GM23248 (cell line): ENCODE measurements around the gene MCRIP2. TPM values are rescaled to one million over a fixed set of nuclear protein-coding genes. Genes with fewer than 3 reads are reported as not detected.

ENCODE experiments used
- DNase-seq: peaks from one replicate; pipeline ENCODE4 v3.0.0-alpha.2; 2015
- H2AFZ ChIP-seq: fragments of 200-600 bp; sonication (generic); 2 replicates; pipeline ENCODE4 v1.6.1; 2016; ENCODE audit warnings: antibody characterized with exemption
- H3F3A ChIP-seq: fragments of 200-600 bp; sonication (generic); 2 replicates; pipeline ENCODE4 v1.6.1; 2016; ENCODE audit warnings: mild to moderate bottlenecking, antibody characterized with exemption, mixed run types; ENCODE audit not compliant: insufficient read depth
- H3K27ac ChIP-seq: fragments of 200-600 bp; sonication (generic); 2 replicates; pipeline ENCODE4 v1.5.1; 2016; ENCODE audit warnings: mild to moderate bottlenecking
- H3K27me3 ChIP-seq: fragments of 200-600 bp; sonication (generic); replicated peaks from 2 replicates; pipeline ENCODE4 v1.6.1; 2016; ENCODE audit warnings: mild to moderate bottlenecking; ENCODE audit not compliant: insufficient read depth
- H3K36me3 ChIP-seq: fragments of 200-600 bp; sonication (generic); 2 replicates; pipeline ENCODE4 v1.6.1; 2016; ENCODE audit warnings: low read depth, mild to moderate bottlenecking
- H3K4me1 ChIP-seq: fragments of 200-600 bp; sonication (generic); 2 replicates; pipeline ENCODE4 v1.6.1; 2016; ENCODE audit warnings: mild to moderate bottlenecking; ENCODE audit not compliant: insufficient read depth
- H3K4me2 ChIP-seq: fragments of 200-600 bp; sonication (generic); one replicate; pipeline ENCODE4 v1.6.1; 2016; ENCODE audit warnings: mild to moderate bottlenecking; ENCODE audit not compliant: unreplicated experiment
- H3K4me3 ChIP-seq: fragments of 200-600 bp; sonication (generic); 2 replicates; pipeline ENCODE4 v1.5.1; 2016; ENCODE audit warnings: mild to moderate bottlenecking
- H3K79me2 ChIP-seq: fragments of 200-600 bp; sonication (generic); 2 replicates; pipeline ENCODE4 v1.6.1; 2016; ENCODE audit warnings: mild to moderate bottlenecking; ENCODE audit not compliant: insufficient read depth
- H3K9ac ChIP-seq: fragments of 200-600 bp; sonication (generic); 2 replicates; pipeline ENCODE4 v1.6.1; 2016; ENCODE audit warnings: mild to moderate bottlenecking
- H3K9me2 ChIP-seq: fragments of 200-600 bp; sonication (generic); 2 replicates; pipeline ENCODE4 v1.6.1; 2016; ENCODE audit warnings: mixed run types, mild to moderate bottlenecking, moderate library complexity; ENCODE audit not compliant: insufficient read depth
- H3K9me3 ChIP-seq: fragments of 200-600 bp; sonication (generic); one replicate; pipeline ENCODE4 v1.6.1; 2017; ENCODE audit warnings: low read depth
- H4K20me1 ChIP-seq: fragments of 200-600 bp; sonication (generic); 2 replicates; pipeline ENCODE4 v1.6.0; 2016; ENCODE audit not compliant: insufficient read depth
- EZH2 ChIP-seq: fragments of 200-600 bp; sonication (generic); IDR thresholded peaks from 2 replicates; pipeline ENCODE4 v1.6.1; 2018; ENCODE audit warnings: antibody characterized with exemption, mild to moderate bottlenecking; ENCODE audit not compliant: insufficient read depth, poor library complexity, severe bottlenecking
- EZH2phosphoT487 ChIP-seq: fragments of 200-600 bp; sonication (generic); IDR thresholded peaks from 2 replicates; pipeline ENCODE4 v1.6.1; 2018; ENCODE audit warnings: antibody characterized with exemption, moderate library complexity, mild to moderate bottlenecking, low read depth; ENCODE audit not compliant: insufficient read depth
- WGBS, 2 experiments: methylation state at CpG; one replicate each; pipeline ENCODE4 v1.1.6; 2015 to 2017; ENCODE audit warnings: low lambda C conversion rate in 2 of 2, low coverage in 1 of 2; ENCODE audit errors: missing lambda C conversion rate in 2 of 2; 5-methylcytosine and 5-hydroxymethylcytosine counted together
- in situ Hi-C: fragments of 300-500 bp; cut with MboI; formaldehyde crosslinking; loops from 2 replicates; pipeline ENCODE4 v1.15.0; 2020
- polyA plus RNA-seq: library from polyadenylated mRNA; unstranded; fragments of >200 nt; fragmentation: Nextera tagmentation; extraction: Ambion mirVana; gene quantifications from 2 replicates; pipeline ENCODE4 v1.2.1, GENCODE V29; 2016
- total RNA-seq: library from RNA; depleted of rRNA; stranded (reverse); fragments of >200 nt; shearing (Covaris generic); gene quantifications from 2 replicates; pipeline ENCODE4 v1.2.3, GENCODE V29; 2014

MCRIP2 gene
- total and polyA plus RNA-seq, 2 experiments from 2014 or later: 22.6 to 30.4 TPM

- H2AFZ ChIP-seq: peak within 1 kb of the TSS; percentile 84
- peaks cover 15% of the 10 kb centered on the region; the same call in 1 of the 2 replicates for H3F3A ChIP-seq
- TF ChIP-seq EZH2: no peak
- no peak for TF ChIP-seq EZH2phosphoT487
- H3K27me3 ChIP-seq: no peaks in the 10 kb centered on the region
- in situ Hi-C loops: no loop called here
- H3K79me2 ChIP-seq: peaks cover 32% of the 10 kb centered on the region
- no peaks in the 10 kb centered on the region for H3K9me2 ChIP-seq
- 2 to 3% methylated on average over 36 to 59 of the region's 91 CpGs for WGBS, 2 experiments
- no peaks in the 10 kb centered on the region for H4K20me1 ChIP-seq
- peaks cover 15% of the 10 kb centered on the region for H3K4me1 ChIP-seq
- no peaks in the 10 kb centered on the region for H3K9me3 ChIP-seq
- peak within 1 kb of the TSS; percentile 94 for H3K4me2 ChIP-seq
- peak within 1 kb of the TSS; percentile 77 for H3K4me3 ChIP-seq
- peak within 1 kb of the TSS; percentile 85 for H3K9ac ChIP-seq
- DNase-seq: peak; percentile 93
- H3K27ac ChIP-seq: peak within 1 kb of the TSS; percentile 63
- H3K36me3 ChIP-seq: peaks cover 11% of the 10 kb centered on the region; the same call in 1 of the 2 replicates
Measured at GRCh38 chr16:679814-680624, 38.4 kb downstream of the MCRIP2 start, which contains the start of gene STUB1. TSS of gene STUB1 (plus strand) at chr16:680410. CDS start at chr16:680526, 116 bp downstream.

GRCh38 chr16:680625-680945, 39.0 kb downstream of the MCRIP2 start:
- Histone ChIP-seq H3K4me3 (peak overlapping the region; percentile 77), H3K27me3 (no peaks in the 10 kb centered on the region), H2AFZ (0 out of 2 replicates have a peak overlapping the region, but pooled peaks have one; percentile 62), H3K4me2 (peak overlapping the region; percentile 94), H3K27ac (peak overlapping the region; percentile 63), H3K79me2 (peaks cover 34% of the 10 kb centered on the region), H3K4me1 (peaks cover 15% of the 10 kb centered on the region), H3K9ac (peak overlapping the region; percentile 85), H4K20me1 (no peaks in the 10 kb centered on the region), H3K9me2 (no peaks in the 10 kb centered on the region), H3K9me3 (no peaks in the 10 kb centered on the region), H3F3A (peaks cover 15% of the 10 kb centered on the region; the same call in 1 of the 2 replicates), H3K36me3 (peaks cover 11% of the 10 kb centered on the region; the same call in 1 of the 2 replicates)
- TF ChIP-seq EZH2: no peak
- TF ChIP-seq EZH2phosphoT487: no peak
- in situ Hi-C loops: no loop called here
- no peak for DNase-seq
- 0 to 1% methylated on average over 29 to 32 of the region's 38 CpGs for WGBS, 2 experiments

- H4K20me1 ChIP-seq: no peaks in the 10 kb centered on the region
- no peaks in the 10 kb centered on the region for H3K9me3 ChIP-seq
- H3K27me3 ChIP-seq: no peaks in the 10 kb centered on the region
- WGBS, 2 experiments: 42 to 44% methylated on average over 43 to 44 of the region's 44 CpGs
- no peak overlapping the region for H2AFZ ChIP-seq
- peak overlapping the region; percentile 77 for H3K4me3 ChIP-seq
- TF ChIP-seq EZH2: no peak
- TF ChIP-seq EZH2phosphoT487: no peak
- H3K9ac ChIP-seq: peak overlapping the region; percentile 85
- peak overlapping the region; percentile 63 for H3K27ac ChIP-seq
- peaks cover 40% of the 10 kb centered on the region for H3K79me2 ChIP-seq
- DNase-seq: peak; percentile 88
- no peaks in the 10 kb centered on the region for H3K9me2 ChIP-seq
- in situ Hi-C loops: no loop called here
- peak overlapping the region; percentile 94 for H3K4me2 ChIP-seq
- peaks cover 11% of the 10 kb centered on the region; the same call in 1 of the 2 replicates for H3K36me3 ChIP-seq
- H3F3A ChIP-seq: peaks cover 15% of the 10 kb centered on the region; the same call in 1 of the 2 replicates
- H3K4me1 ChIP-seq: peaks cover 15% of the 10 kb centered on the region
Measured at GRCh38 chr16:680967-681745, 39.5 kb downstream of the MCRIP2 start.

- Histone ChIP-seq H3K27me3 (no peaks in the 10 kb centered on the region), H3K9me3 (no peaks in the 10 kb centered on the region), H3F3A (peaks cover 15% of the 10 kb centered on the region; the same call in 1 of the 2 replicates), H3K9ac (peak overlapping the region; percentile 85), H3K4me3 (peak overlapping the region; percentile 77), H4K20me1 (no peaks in the 10 kb centered on the region), H3K27ac (peak overlapping the region; percentile 63; the same call in 1 of the 2 replicates), H2AFZ (no peak overlapping the region), H3K36me3 (peaks cover 11% of the 10 kb centered on the region; the same call in 1 of the 2 replicates), H3K4me2 (peak overlapping the region; percentile 94), H3K4me1 (peaks cover 15% of the 10 kb centered on the region), H3K79me2 (peaks cover 45% of the 10 kb centered on the region), H3K9me2 (no peaks in the 10 kb centered on the region)
- TF ChIP-seq EZH2 (no peak), EZH2phosphoT487 (no peak)
- in situ Hi-C loops: no loop called here
- no peak for DNase-seq
- WGBS, 2 experiments: 68 to 74% methylated on average over 28 of the region's 28 CpGs
Measured at GRCh38 chr16:681746-682427, 40.3 kb downstream of the MCRIP2 start.
